Measurements from ENCODE around the gene PSMB5.
"Not testable (repeated sequence)": the region's sequence is repeated elsewhere in the genome, so short reads cannot be mapped to it uniquely, and the experiment has no call there.

PSMB5 gene

DNA sequence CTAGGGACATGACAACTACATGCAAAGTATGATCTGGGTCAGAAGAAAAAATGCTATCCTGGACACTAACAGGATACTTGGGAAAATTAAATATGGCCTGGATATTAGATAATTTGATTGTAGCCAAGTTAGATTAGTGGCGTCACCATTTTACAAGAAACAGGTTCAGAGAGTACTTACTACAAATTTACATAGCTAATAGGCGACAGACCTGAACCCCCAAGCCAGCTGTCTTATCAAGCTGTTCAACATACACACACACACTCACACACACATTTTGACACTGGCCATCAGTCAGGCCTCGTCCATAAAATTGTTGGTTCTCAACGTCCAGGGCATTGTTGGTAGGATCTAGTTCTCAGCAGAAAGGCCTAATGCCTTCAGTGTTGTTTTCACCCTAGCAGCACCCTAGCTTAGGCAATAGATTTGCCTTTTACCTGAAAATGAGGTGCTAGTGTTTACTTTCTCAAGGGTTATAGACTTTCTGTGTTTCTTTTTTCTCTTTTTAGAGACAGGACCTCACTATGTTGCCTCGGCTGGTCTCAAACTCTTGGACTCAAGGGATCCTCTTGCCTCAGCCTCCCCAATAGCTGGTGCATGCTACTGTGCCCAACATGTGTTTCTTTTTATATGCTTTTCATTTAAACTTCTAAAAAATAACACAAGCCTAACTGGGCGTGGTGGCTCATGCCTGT, 21.5 kb downstream of the PSMB5 start:
- DNase-seq, result no peak

DNA sequence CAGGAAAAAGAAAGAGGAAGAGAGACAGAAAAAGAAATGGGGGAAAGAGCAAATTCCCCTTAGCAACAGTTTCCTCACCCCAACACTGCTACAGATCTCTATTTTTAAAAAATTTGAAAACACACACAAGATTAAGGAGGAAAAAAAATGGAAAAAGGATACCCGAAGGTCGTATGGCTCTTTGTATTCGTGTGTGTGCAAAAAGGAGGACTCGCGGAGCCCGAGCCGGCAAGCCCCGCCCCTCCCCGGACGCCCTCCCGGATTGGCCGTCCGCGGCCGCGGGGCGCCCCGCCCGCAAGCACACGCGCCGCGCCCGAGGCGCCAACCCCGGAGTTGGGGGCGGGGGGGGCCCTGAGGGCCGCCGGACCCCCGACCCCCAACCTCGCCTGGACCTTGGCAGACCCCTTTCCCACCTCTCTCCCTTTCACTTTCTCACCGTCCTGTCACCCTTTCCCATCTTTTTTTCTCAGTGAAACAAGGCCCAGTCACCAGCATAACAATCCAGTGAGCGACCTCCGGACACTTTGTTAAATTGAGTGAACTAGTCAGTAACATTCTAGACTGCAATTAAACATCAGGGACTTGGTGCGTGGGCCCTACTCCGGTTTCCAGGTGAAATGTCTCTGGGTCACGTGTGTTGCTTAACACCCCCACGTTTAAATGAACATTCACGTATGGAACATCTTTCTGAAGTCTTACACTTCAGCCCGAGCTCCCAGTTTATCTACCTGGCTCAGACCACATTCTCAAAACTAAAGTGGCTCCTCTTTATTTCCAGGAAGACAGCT, 24.6 kb downstream of the PSMB5 start, which contains the start of gene C14orf93:
TSS of gene C14orf93 (minus strand) at position 205 of the 788 bp plus-strand sequence. CDS start 11,120 bp downstream, outside the sequence.
- peak; percentile 82 for DNase-seq

DNA sequence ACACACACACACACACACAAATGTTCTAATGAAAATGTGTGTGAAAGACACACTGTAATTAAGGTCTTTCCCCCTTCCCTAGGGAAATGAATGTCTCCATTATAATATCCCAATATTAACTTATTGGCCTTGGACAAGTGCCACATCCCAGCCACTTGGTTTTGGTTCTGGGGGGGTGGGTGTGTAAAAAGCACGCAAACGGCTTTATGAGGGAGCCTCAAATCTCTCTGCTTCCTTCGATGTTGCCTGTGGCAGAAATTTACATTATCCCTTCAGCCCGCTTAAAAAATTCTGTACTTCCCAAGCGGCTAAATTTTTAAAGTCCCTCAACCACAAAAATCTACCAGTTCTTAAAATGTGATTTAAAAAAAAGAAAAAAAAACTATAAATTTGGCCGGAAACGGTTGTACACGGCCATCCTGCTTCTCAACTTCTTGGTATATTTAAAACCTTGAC, 25.2 kb downstream of the PSMB5 start:
- DNase-seq, result no peak

DNA sequence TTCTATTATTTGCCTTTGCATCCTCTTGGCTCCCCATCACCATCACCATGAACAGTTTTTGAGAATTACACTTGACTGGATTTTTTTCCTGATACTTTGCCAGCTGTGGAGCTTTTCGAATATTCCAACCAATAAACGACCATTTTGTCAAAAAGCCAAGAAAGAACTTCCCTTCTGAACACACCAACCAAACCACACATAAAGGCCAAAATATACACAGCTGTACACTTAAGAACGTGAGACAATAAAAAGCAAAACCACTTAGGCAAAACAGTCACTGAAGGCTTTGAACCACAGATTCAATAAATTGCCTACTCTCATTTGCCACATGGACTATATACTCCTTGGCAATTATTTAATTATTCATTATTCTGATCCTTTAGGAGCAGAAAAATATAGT, 25.9 kb downstream of the PSMB5 start:
- no peak for DNase-seq

DNA sequence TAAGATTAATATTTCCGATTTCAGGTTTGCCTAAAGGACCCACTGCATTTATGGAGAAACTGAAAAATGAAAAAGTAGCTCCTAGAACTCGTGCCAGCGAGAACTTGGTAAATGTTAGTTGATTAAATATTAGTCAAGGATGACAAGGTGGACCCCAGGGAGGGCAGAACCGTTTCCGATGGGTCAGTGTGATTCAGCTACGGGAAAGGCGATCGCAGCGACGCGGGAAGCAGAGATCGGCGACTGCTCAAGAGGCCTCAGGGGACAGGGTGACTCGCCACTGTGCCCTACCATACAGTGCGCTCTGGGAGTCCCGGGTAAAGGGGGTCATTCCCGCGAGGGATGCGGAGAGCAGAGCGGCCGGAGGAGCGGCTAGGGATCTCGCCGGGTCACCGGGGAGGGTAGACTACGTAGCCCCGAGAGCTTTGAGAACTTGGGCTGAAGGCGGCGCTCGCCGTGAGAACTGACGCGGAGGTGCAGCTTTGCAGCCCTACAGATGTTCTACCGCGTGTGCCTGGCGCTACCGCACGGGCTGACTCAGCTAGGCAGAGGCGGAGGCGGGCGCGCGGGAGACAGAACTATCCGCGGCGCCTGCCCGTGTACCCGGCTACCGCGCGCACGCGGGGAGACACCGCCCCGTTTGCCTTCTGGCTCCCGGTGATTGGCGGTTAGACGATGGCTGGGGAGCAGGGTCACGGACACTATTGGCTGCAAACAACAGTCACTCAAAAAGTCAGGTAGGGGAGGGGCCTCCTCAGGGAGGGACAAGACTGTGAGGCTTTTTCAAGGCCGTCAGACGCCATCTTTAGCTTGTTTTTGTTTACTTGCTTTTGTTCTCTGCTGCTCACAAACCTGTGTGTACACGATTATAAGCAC, 27.9 kb downstream of the PSMB5 start:
- peak; percentile 92 for DNase-seq

DNA sequence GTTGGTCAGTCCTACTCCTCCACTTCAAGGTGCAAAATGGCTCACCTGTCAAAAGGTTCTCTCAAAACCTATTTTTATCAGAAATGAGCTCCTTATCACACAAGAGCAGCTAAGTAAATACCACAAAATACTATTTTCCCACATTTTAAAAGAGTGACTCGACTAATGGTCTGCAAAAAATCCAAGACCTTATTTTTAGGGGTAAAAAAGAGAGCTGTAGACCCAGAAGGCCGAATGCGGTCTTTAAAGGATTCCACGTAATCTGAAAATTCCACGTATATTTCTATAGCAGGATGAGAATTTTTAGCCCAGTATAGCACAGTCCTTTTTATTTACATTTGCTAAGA, 28.5 kb downstream of the PSMB5 start:
- no peak for DNase-seq

DNA sequence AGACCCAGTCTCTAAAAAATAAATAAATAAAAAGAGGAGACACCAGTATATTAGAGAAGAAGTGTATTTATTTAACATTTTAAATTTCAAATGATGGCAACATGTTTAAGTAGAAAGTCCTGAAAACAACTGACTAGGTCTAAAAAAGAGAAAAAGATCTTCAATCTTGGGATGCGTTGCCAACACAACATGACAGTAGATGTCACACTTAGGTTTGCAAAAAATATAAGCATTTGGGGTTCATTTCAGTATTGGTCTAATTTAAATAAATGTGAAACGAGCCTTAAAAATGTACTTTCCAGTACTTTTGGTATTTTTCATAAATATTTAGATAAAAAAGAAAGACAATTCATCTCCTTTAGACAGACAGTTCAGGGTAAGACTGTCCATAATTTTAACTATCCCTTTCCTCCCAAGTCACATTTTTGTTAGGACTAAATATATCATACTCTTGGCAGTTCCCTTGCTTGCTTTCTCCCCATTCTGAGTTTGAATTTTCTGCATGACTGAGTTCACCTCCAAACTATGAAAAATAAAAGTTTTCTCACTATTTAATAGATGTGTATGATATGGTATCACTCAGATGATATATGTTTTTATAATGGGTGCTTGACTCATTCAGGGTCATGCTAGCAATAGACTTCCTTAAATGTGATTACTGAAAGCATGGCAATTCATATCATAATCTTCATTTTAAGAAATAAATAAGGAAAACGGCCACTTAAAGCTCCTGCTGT, 29.1 kb downstream of the PSMB5 start:
- no peak for DNase-seq

DNA sequence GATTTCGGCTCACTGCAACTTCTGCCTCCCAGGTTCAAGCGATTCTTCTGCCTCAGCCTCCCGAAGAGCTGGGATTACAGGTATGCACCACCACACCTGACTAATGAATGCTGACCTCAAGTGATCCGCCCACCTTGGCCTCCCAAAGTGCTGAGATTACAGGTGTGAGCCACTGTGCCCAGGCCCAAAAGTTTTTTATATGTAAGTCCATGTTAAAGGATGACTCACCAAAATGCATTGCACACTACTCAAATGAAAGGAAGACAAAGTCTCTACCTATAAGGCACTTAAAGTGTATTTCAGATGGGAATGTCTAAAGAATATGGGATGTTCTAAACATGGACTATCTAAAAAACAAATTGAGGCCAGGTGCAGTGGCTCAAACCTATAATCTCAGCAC, 30.4 kb downstream of the PSMB5 start:
- not testable (repeated sequence) for DNase-seq

DNA sequence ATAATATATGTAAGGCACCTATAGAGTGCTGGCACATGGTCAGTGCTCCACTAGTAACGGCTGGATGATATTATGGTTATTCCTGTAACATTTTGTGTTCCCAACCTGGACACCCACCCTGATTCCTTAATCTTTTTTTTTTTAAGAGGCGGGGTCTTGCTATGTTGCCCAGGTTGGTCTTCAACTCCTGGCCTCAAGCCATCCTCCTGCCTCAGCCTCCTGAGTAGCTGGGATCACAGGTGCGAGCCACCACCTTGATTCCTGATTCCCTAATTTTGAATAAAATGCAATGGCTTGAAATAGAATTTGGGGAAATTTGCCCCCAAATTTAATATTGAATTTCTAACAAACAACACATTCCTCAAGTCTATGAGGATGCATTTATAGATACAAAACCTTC, 32.1 kb downstream of the PSMB5 start:
- DNase-seq, result no peak

DNA sequence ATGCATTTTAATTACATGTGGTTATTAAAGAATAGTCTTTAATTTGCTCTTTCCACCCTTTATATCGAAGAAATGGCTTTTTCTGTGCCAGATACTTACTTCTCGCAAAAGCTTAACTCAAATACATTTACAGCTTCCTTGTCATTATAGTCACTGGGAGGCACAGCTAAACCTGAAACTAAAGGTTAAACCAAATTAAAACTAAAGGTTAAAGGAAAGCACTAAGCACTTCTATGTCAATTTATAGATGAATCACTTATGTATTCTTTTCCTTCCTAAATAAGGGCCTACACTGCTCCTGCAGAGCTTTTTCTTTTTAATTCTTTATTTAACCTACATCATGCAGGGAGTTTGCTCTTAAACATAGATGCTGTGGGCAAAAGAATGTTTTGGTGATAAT, 33.8 kb downstream of the PSMB5 start:
- DNase-seq, result no peak

DNA sequence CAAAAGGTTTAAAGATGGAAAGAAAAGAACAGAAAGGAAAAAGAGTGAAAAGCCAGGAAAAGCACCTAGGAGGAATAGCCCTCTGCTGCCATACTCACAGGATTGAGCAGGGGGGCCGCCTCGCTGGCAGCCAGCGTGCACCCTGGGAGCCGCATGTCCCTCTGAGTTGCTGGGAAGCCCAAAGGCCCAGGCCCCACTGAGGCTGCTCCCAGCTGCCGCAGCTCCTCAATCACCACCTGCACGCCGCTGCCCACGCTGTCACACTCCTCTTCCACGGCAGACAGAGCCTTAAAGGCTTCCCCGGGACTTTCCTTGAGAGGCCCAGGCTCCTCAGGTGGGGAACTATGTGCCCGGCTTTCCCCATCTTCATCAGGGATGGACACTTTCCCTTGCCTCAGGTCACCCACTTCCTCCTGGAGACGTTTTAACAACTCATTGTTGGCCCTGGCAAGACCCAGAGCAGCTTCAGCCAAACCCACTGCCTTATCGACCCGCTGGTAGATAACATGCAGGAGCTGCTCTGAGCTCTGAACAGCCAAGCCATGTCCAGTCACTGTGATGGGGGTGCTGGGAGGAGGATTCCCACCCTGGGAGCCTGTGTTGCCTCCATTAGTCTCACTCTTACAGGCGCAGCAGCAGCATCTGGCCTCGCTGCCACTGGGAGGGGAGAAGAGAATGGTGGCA, 36.2 kb downstream of the PSMB5 start:
- DNase-seq, result no peak

DNA sequence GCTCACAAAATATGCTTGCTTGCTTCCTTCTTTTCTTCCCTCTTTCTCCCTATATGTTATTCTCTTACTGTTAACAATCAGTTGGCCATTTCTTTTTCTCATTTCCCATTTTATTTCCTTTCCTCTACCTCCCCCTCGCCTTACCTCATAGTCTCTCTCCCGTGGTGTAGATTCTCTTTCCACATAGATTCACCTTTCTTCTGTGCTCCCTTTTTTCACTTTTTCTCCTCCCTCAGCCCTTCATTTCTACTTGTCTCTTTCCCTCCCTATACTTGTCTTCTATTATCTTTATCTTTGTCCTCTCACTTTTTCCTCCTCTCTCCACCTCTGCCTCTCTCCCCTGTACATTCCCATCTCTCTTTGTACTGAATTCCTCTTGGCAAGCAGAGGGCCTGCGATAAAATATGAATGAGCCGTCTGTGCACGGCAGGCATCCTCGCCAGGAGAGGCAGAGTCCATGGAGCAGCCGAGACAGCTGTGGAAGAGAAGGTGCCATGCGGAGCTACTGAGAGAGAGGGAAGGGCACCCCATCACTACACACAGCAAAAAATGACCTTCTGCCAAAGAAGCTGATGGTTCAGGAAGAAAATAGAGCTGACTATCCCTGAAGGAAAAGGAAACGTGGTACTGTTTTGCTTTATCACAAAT, 36.9 kb downstream of the PSMB5 start:
- DNase-seq, result no peak

DNA sequence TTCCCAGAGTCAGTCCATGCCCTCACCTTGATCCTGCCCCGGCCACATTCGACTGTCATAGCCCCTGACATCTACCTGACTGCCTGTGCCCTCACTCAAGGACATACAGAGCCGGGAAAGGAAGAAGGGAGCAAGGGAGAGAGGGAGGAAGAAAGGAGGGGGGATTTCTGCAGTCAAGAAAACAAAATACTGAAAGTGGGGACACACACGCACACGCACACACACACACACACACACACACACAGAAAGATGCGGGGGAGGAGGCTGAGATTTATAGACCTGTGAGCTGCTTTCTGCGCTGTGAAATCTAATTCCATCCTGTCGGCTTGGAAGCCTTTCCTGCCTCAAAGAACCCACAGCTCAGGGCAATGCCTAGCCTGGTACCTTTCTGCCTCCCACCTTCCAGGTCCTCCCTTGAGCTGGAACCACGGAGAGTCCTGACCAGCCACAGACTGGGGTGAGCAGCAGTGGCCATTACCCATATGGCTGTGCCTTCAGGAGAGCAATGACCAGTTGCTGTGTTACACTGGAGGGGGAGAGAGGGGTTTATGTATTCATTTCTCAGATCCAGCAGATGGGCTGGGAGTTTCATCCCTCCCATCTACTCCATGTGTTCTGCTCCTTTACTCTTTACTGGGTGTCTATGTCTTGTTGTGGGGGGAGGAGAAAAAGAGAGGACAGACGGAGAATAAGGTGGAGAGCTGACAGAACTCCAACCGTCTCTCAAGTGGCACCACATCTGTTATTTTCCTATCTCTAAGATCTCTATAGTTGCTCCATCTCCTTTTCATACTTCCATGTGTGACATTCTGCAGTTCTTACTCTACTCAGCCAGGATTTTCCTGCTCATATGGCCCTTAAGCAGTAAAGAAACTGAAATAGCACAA, 37.7 kb downstream of the PSMB5 start:
- no peak for DNase-seq

DNA sequence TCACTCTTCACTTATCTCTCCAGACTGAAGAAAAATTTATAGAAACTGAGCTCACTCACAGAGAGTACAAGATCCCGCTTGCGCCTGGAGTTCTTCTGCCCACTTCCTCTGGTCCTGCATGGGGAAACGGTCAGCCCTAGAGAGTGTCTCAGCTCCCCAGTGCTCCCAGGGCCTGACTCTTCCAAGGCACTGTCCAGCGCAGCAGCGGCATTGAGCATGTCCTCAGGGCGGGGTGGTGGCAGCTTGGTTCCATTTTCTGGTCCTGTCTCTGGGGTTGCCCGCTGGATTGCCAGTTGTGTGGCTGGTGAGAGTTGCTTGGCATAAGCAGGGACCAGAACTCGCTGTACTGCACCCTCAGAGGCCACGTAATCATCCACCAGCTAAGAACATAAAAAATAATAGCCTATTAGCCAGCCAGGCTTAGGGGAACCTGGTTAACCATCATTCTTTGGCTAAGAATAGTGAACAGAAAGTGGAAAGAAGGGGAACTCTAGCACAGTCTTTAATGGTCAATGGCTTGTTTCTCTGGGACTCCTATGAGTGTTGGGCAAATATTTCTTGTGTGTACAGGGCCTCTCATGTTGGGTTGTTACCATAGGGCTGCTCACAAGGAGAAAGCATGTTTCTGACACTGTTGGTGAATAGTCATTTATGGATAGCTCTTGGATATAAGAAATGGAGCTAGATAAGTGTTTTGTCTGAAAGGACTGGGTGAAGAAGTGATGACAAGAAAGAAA, 38.6 kb downstream of the PSMB5 start:
- DNase-seq, result no peak

DNA sequence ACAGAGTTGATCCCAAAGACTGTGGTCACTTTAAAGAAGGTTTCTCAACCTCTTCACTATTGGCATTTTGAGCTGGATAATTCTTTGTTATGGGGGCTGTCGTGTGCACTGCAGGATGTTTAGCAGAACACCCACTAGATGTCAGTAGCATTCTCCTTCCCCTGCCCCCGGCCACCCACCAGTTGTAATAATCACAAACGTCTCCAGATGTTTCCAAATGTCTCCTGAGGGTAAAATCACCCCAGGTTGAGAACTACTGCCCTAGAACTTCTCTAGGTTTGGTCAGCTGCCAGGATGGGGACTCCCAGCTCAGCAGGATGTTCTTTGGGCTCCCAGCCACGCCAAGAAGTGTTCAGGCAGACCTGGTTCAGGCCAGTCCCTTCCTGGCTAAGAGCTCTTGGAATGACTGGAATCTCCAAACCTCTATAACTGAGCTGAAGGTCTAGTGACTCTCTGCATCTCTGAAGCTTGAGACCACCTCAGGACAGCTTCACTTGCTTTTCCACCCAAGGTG, 39.9 kb downstream of the PSMB5 start:
- peak; percentile 25 for DNase-seq

DNA sequence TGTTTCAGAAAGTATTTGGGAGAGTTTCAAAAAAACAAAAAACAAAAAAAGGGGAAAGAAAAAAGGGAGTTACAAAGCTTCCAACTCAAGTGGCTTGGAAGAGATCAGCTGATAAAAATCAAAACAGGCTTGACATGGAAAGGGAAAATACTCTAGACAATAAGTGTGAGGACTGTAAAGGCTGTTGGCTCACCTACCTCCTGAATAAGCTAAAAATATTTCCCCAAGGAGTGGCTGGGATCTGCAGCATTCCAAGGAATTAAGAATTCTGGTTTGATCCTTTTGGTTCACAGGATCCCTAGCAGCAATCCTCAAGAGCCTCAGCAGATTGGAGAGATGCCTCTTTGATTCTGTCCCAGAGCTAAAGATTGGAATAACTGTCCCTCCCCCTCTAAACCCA, 41.2 kb downstream of the PSMB5 start:
- DNase-seq, result no peak

DNA sequence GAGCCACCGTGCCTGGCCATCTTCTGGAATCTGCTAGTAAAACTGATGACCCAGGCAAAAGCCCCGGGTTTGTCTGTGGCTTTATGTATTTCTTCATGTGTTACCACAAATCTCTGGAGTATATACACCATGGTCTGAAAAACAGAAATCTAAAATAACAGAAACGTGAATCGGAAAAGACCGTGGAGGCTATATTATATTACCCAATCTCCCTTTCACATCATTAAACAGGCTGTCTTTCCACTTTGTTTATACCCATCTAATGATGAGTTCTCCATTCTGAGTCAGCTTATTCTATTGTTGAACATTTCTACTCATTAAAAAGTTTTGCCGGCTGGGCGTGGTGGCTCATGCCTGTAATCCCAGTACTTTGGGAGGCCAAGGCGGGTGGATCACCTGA, 42.8 kb downstream of the PSMB5 start:
- DNase-seq, result no peak

DNA sequence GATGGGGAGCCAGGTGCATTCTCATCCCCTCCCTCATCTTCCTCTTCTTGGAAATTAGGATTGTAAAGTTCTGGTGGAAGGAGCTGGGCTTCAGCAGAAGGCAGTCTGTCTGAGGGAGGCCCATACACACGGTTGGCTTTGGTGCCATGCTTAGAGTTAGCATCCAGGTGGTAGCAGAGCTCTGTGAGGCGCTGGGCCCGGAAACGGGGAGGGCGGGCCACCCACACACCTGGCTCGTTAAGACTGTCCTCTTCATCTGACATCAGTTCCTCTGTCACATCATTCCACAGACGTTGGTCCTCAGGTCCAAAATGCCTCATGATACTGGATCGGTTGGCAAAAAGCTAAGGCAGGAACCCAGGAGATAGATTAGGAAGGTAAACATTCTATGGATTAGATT, 47.4 kb downstream of the PSMB5 start:
- no peak for DNase-seq

DNA sequence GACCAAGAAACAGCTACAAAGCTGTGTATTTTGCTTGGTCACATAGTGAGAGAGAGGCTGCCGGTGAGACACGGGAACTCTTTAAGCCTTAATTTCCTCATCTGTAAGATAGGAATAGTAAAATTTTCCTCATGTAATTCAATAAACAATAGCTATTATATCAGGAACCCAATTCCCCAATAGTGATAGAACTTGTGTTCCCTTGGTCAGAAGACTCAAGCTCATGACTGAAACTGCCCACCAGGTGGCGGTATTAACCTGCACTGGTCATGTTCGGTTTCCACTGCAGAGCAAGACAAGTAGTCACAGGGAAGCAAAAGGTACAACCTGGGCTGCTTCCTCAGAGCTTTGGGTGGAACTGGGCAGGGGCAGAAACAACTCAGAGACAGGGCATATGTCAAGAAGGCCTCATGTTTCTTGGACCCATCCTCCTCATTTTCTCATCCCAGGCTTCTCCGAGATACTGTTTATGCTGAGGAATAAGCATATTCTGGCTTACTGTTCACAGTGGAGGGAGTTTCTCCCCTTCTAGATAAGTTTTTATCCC, 48.1 kb downstream of the PSMB5 start:
- DNase-seq, result peak; percentile 86

Data from stimulated activated CD4-positive, alpha-beta T cell treated with anti-CD3 and anti-CD28 coated beads, Interleukin-12 subunit alpha, Interleukin-12 subunit beta, amount 100 ng/mL, for 4 hours (primary cell).